A549 (cell line): ENCODE results near the gene PGM2L1. TPM values are rescaled to one million over a fixed set of nuclear protein-coding genes. Genes with fewer than 3 reads are reported as not detected.
A peak's percentile ranks its signal among the peaks of the same experiment; 100 is the strongest.

ENCODE experiments used
- ATAC-seq, 2 experiments: fragments of 200-7000 bp in 1 of 2; fragments of >200 bp in 1 of 2; cut with Nextera tagmentation in 1 of 2; cut with Tn5 transposase in 1 of 2; 3 replicates each; pipeline versions ENCODE4 v1.8.0 to v1.9.1; 2018 to 2020; ENCODE audit warnings: mild to moderate bottlenecking in 1 of 2, moderate library complexity in 1 of 2
- CTCF ChIA-PET: fragments of 300-600 bp; sonication (Branson Sonifier 250); formaldehyde crosslinking; extraction: SDS; loops from one replicate; lab custom pipeline; 2021; ENCODE audit warnings: antibody characterized with exemption, inconsistent platforms; lab: Yijun Ruan, JAX
- POLR2A ChIA-PET: fragments of 350-600 bp; formaldehyde crosslinking; extraction: SDS; loops from one replicate; lab custom pipeline; 2021; ENCODE audit warnings: antibody characterized with exemption, inconsistent platforms; lab: Yijun Ruan, JAX
- DNase-seq, 2 experiments: peaks; one replicate each; pipeline versions ENCODE4 v3.0.0 to v3.0.0-alpha.2; 2011 to 2016; ENCODE audit warnings: low read depth in 1 of 2, low spot score in 1 of 2
- FAIRE-seq: peaks from 2 replicates; lab custom pipeline; 2011; peaks lifted over from hg19 to GRCh38; lab: Jason Lieb, UNC
- H3K27ac ChIP-seq, 2 experiments: fragments of >200 bp; sonication (Bioruptor Twin); formaldehyde crosslinking; 3 replicates each; pipeline ENCODE4 v1.5.1; 2016 to 2017
- H3K4me1 ChIP-seq: fragments of >200 bp; sonication (Bioruptor Twin); formaldehyde crosslinking; 3 replicates; pipeline ENCODE4 v1.6.1; 2016
- H3K4me2 ChIP-seq: fragments of >200 bp; sonication (Bioruptor Twin); formaldehyde crosslinking; 3 replicates; pipeline ENCODE4 v1.6.1; 2016
- H3K4me3 ChIP-seq: fragments of >200 bp; sonication (Bioruptor Twin); formaldehyde crosslinking; 3 replicates; pipeline ENCODE4 v1.5.1; 2016
- H3K9me3 ChIP-seq: fragments of >200 bp; sonication (Bioruptor Twin); formaldehyde crosslinking; 3 replicates; pipeline ENCODE4 v1.6.1; 2016
- CBX2 ChIP-seq: fragments of 200-600 bp; sonication (generic); IDR thresholded peaks from 2 replicates; pipeline ENCODE4 v1.6.1; 2016; ENCODE audit warnings: low read depth, mild to moderate bottlenecking, borderline replicate concordance
- CEBPB ChIP-seq, 2 experiments: fragments of >200 bp in 1 of 2; sonication (Bioruptor Twin) in 1 of 2; formaldehyde crosslinking in 1 of 2; IDR thresholded peaks; 2 replicates each; pipeline ENCODE4 v1.6.1; 2012 to 2016
- CHD2 ChIP-seq: fragments of 150-350 bp; IDR thresholded peaks from 2 replicates; pipeline ENCODE4 v1.6.1; 2014; ENCODE audit warnings: low read length; ENCODE audit not compliant: partially characterized antibody
- EHF ChIP-seq: fragments of 250-450 bp; sonication (Bioruptor Pico); IDR thresholded peaks from 2 replicates; pipeline ENCODE4 v1.5.0; 2020; ENCODE audit warnings: mild to moderate bottlenecking
- ELK1 ChIP-seq: fragments of 150-350 bp; IDR thresholded peaks from 2 replicates; pipeline ENCODE4 v1.6.1; 2014; ENCODE audit warnings: low read depth, mild to moderate bottlenecking, low read length
- HDAC2 ChIP-seq: fragments of 200-600 bp; sonication (generic); IDR thresholded peaks from 2 replicates; pipeline ENCODE4 v1.6.1; 2016
- HOXA7 ChIP-seq: fragments of 250-450 bp; sonication (Bioruptor Pico); IDR thresholded peaks from 2 replicates; pipeline ENCODE4 v1.5.0; 2020; ENCODE audit warnings: mild to moderate bottlenecking, moderate library complexity
- MAZ ChIP-seq: fragments of 150-350 bp; IDR thresholded peaks from 2 replicates; pipeline ENCODE4 v1.6.1; 2014; ENCODE audit warnings: antibody characterized with exemption, low read depth, low read length, borderline replicate concordance
- NFE2L2 ChIP-seq: fragments of 150-350 bp; conservative IDR thresholded peaks from 2 replicates; pipeline ENCODE4 v1.6.1; 2014; ENCODE audit warnings: low read length
- NPAS2 ChIP-seq: fragments of 250-450 bp; sonication (Bioruptor Pico); IDR thresholded peaks from 2 replicates; pipeline ENCODE4 v1.8.0; 2022; ENCODE audit warnings: mild to moderate bottlenecking, moderate library complexity, borderline replicate concordance
- POLR2A ChIP-seq: IDR thresholded peaks from 2 replicates; pipeline ENCODE4 v1.6.1; 2012; ENCODE audit warnings: mild to moderate bottlenecking, low read length
- RAD21 ChIP-seq, 2 experiments: fragments of >200 bp in 1 of 2; sonication (Bioruptor Twin) in 1 of 2; formaldehyde crosslinking in 1 of 2; IDR thresholded peaks in 1 of 2; conservative IDR thresholded peaks in 1 of 2; 2 replicates in 1 of 2; 3 replicates in 1 of 2; pipeline ENCODE4 v1.6.1; 2012 to 2018; ENCODE audit warnings: inconsistent platforms in 1 of 2
- RFX5 ChIP-seq: fragments of 450-650 bp; IDR thresholded peaks from 2 replicates; pipeline ENCODE4 v1.7.1; 2014; ENCODE audit warnings: antibody characterized with exemption, mild to moderate bottlenecking, moderate library complexity
- RNF2 ChIP-seq: fragments of 200-600 bp; sonication (generic); IDR thresholded peaks from 2 replicates; pipeline ENCODE4 v1.6.1; 2016; ENCODE audit warnings: low read depth, mild to moderate bottlenecking, antibody characterized with exemption, moderate library complexity, borderline replicate concordance
- SREBF2 ChIP-seq: fragments of 450-650 bp; IDR thresholded peaks from 2 replicates; pipeline ENCODE4 v1.6.1; 2014; ENCODE audit warnings: mild to moderate bottlenecking, moderate library complexity
- ZC3H11A ChIP-seq: fragments of 450-650 bp; IDR thresholded peaks from 2 replicates; pipeline ENCODE4 v1.6.1; 2014; ENCODE audit warnings: antibody characterized with exemption, mild to moderate bottlenecking
- ZNF302 ChIP-seq: fragments of 250-450 bp; sonication (Bioruptor Pico); IDR thresholded peaks from 2 replicates; pipeline ENCODE4 v1.9.0; 2021; ENCODE audit warnings: inconsistent platforms, mild to moderate bottlenecking, moderate library complexity
- ZSCAN20 ChIP-seq: fragments of 250-450 bp; sonication (Bioruptor Pico); IDR thresholded peaks from 2 replicates; pipeline ENCODE4 v1.8.0; 2022; ENCODE audit warnings: mild to moderate bottlenecking, moderate library complexity
- WGBS: methylation state at CpG from one replicate; pipeline ENCODE4 v1.1.6; 2017; ENCODE audit errors: missing lambda C conversion rate; 5-methylcytosine and 5-hydroxymethylcytosine counted together
- polyA plus RNA-seq, 4 experiments: library from polyadenylated mRNA; depleted of rRNA in 3 of 4; stranded (reverse); fragments of >200 nt; fragmentation: RNase III in 1 of 4; extraction: RNeasy Plus Mini Kit Qiagen cat#74134 plus additional on column Dnase treatment in 1 of 4; gene quantifications; 2 replicates in 3 of 4; 3 replicates in 1 of 4; pipeline ENCODE4 v1.2.3, GENCODE V29; 2011 to 2017
- TF ChIP-seq, protein P1 (sequence below): IDR thresholded peaks from 2 replicates; pipeline ENCODE4 v1.6.1; 2012; ENCODE audit warnings: low read depth, borderline replicate concordance

The PGM2L1 gene
- polyA plus RNA-seq, 2 of the 4 experiments (the other 2 are of a cell fraction), result 21.8 to 23.5 TPM

DNA sequence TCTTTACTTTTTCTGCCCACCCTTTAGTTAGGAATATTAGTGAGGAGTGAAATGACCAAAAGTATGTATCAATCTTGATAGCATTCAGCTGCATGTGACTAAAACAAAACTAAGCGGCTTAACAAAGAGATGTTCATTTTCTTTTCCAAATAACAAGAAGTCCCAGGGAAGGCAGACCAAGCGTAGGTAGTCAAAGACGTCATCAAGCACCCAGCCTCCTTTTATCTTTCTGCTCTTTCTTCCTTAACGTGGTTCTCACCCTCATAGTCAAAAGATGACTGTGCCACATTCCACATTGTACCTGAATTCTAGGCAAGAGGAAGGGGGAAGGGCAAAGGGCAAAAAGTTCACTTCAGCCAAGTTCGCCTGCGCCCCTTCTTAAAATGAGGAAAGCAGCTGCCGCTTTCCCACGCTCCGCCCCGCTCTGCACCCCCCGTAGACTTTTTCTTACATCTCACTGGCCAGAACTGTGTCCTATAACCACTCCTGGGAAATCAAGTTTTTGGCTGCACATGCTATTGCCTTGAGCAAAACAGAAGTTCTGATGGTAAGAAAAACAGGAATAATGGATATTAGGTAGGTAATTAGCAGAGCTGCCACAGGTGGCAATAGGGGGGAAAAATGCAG, 14.6 kb upstream of the PGM2L1 start:
- peak in 1 of 2 experiments; percentile 5 for DNase-seq
- POLR2A ChIA-PET, result no interaction called here
- Histone ChIP-seq H3K4me3 (no peak overlapping the region), H3K4me2 (peak overlapping the region; percentile 14; the same call in 2 of the 3 replicates), H3K4me1 (peaks cover 23% of the 10 kb centered on the region)
- CTCF ChIA-PET, result interaction anchor here (1.4 to 1.7 kb wide), 2 partner anchors 10 to 157 kb away, joined by 3 to 5 read pairs; no protein-coding TSS in a partner anchor
- TF ChIP-seq ELK1 (no peak), RFX5 (no peak), CHD2 (no peak), HOXA7 (no peak), HDAC2 (no peak), CEBPB (IDR thresholded peaks at IDR 0.05) (no peak), EHF (CRISPR knock-in tag) (no peak), RNF2 (no peak), MAZ (no peak), ZSCAN20 (no peak), NPAS2 (CRISPR knock-in tag) (no peak)
- TF ChIP-seq, protein P1, sequence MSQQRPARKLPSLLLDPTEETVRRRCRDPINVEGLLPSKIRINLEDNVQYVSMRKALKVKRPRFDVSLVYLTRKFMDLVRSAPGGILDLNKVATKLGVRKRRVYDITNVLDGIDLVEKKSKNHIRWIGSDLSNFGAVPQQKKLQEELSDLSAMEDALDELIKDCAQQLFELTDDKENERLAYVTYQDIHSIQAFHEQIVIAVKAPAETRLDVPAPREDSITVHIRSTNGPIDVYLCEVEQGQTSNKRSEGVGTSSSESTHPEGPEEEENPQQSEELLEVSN, result no peak
- TF ChIP-seq, all 56 proteins: peak for 0
- FAIRE-seq, result peak; percentile 63
- peak overlapping the region; percentile 26 to 45; a peak in 4 of 6 replicates for H3K27ac ChIP-seq
- WGBS, result 71% methylated on average over 11 of the region's 11 CpGs
- no peaks in the 10 kb centered on the region for H3K9me3 ChIP-seq
- ATAC-seq, result 0 out of 6 replicates have a peak, but pooled peaks of 1 of the 2 experiments have one; percentile 25

- TF ChIP-seq RAD21 (conservative IDR thresholded peaks at IDR 0.05 in 1 of 2, IDR thresholded peaks at IDR 0.05 in 1 of 2) (no peak), POLR2A (no peak), NFE2L2 (no peak), CBX2 (no peak), HOXA7 (no peak)
- Histone ChIP-seq H3K4me3 (no peak overlapping the region), H3K27ac (peak overlapping the region; percentile 6 to 57; a peak in 2 of 6 replicates), H3K4me2 (peak overlapping the region; percentile 14; the same call in 1 of the 3 replicates), H3K9me3 (no peaks in the 10 kb centered on the region), H3K4me1 (peaks cover 17% of the 10 kb centered on the region)
- ChIA-PET CTCF (interaction anchor here (1.4 to 1.9 kb wide), 3 partner anchors 9 to 156 kb away, joined by 3 to 5 read pairs (median 4); no protein-coding TSS in a partner anchor), POLR2A (no interaction called here)
- no peak for ATAC-seq
- FAIRE-seq, result no peak
- WGBS, result 50% methylated on average over 2 of the region's 2 CpGs
- DNase-seq, result no peak
Observed at GRCh38 chr11:74412321-74412720, 14.1 kb upstream of the PGM2L1 start.

GRCh38 chr11:74409633-74410032, 11.4 kb upstream of the PGM2L1 start:
- peaks cover 15% of the 10 kb centered on the region for H3K4me1 ChIP-seq
- H3K4me3 ChIP-seq, result no peak overlapping the region
- no peak for ATAC-seq
- TF ChIP-seq ZNF302 (CRISPR knock-in tag), result no peak
- TF ChIP-seq SREBF2, result no peak
- no peak for TF ChIP-seq ZC3H11A
- CTCF ChIA-PET, result interaction anchor here (0.6 to 2.7 kb wide), 2 partner anchors 43 to 90 kb away, joined by 3 to 9 read pairs; no protein-coding TSS in a partner anchor
- FAIRE-seq, result no peak
- no peak for DNase-seq
- POLR2A ChIA-PET, result no interaction called here
- H3K4me2 ChIP-seq, result no peak overlapping the region
- H3K27ac ChIP-seq, result no peak overlapping the region
- WGBS, result 93% methylated on average over 2 of the region's 2 CpGs
- H3K9me3 ChIP-seq, result no peaks in the 10 kb centered on the region
